ENCODE measurements around the gene THAP11. TPM values are rescaled to one million over a fixed set of nuclear protein-coding genes. Genes with fewer than 3 reads are reported as not detected.

Gene THAP11
- total RNA-seq, 1 donor from 2014 or later = 29.6 TPM

DNA sequence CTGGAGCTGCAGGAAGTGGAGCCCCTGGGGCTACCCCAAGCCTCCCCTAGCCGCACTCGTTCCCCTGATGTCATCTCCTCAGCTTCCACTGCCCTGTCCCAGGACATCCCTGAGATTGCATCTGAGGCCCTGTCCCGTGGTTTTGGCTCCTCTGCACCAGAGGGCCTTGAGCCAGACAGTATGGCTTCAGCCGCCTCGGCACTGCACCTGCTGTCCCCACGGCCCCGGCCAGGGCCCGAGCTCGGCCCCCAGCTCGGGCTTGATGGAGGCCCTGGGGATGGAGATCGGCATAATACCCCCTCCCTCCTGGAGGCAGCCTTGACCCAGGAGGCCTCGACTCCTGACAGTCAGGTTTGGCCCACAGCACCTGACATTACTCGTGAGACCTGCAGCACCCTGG lies 38.5 kb downstream of the THAP11 start:
- Mint-ChIP-seq H3K4me1 (ENCODE audit: unreplicated experiment) (peaks cover 10% of the 10 kb centered on the region), H3K9me3 (ENCODE audit: unreplicated experiment) (no peaks in the 10 kb centered on the region), H3K27me3 (ENCODE audit: unreplicated experiment) (peaks cover 8% of the 10 kb centered on the region), H3K4me3 (ENCODE audit: unreplicated experiment) (peak overlapping the region; percentile 79), H3K27ac (ENCODE audit: unreplicated experiment) (peak overlapping the region; percentile 18), H3K36me3 (ENCODE audit: low read depth, unreplicated experiment) (peaks cover 59% of the 10 kb centered on the region)
- DNase-seq (ENCODE audit: low spot score) = no peak
- TF ChIP-seq, protein P1, sequence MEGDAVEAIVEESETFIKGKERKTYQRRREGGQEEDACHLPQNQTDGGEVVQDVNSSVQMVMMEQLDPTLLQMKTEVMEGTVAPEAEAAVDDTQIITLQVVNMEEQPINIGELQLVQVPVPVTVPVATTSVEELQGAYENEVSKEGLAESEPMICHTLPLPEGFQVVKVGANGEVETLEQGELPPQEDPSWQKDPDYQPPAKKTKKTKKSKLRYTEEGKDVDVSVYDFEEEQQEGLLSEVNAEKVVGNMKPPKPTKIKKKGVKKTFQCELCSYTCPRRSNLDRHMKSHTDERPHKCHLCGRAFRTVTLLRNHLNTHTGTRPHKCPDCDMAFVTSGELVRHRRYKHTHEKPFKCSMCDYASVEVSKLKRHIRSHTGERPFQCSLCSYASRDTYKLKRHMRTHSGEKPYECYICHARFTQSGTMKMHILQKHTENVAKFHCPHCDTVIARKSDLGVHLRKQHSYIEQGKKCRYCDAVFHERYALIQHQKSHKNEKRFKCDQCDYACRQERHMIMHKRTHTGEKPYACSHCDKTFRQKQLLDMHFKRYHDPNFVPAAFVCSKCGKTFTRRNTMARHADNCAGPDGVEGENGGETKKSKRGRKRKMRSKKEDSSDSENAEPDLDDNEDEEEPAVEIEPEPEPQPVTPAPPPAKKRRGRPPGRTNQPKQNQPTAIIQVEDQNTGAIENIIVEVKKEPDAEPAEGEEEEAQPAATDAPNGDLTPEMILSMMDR (IDR thresholded peaks at IDR 0.05; ENCODE audit: unreplicated experiment) = no peak

DNA sequence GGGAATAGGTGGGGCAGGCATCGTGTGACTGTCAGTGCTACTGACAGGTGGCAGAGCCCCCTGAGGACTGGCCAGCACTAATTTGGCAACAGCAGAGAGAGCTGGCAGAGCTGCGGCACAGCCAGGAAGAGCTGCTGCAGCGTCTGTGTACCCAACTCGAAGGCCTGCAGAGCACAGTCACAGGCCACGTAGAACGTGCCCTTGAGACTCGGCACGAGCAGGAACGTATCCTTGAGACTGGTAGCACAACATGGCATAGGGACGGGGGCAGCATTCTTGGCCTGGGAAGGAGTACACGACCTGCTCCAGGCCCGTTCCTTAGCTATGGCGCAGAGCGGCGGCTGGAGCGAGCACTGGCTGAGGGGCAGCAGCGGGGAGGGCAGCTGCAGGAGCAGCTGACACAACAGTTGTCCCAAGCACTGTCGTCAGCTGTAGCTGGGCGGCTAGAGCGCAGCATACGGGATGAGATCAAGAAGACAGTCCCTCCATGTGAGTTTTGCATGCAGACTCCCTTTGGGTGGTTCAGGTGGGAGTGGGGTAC lies 39.6 kb downstream of the THAP11 start:
- Mint-ChIP-seq H3K36me3 (ENCODE audit: low read depth, unreplicated experiment) (peaks cover 55% of the 10 kb centered on the region), H3K9me3 (ENCODE audit: unreplicated experiment) (no peaks in the 10 kb centered on the region), H3K4me1 (ENCODE audit: unreplicated experiment) (peaks cover 7% of the 10 kb centered on the region), H3K4me3 (ENCODE audit: unreplicated experiment) (no peak overlapping the region), H3K27ac (ENCODE audit: unreplicated experiment) (peak overlapping the region; percentile 25), H3K27me3 (ENCODE audit: unreplicated experiment) (peaks cover 7% of the 10 kb centered on the region)
- TF ChIP-seq, protein P1 (IDR thresholded peaks at IDR 0.05; ENCODE audit: unreplicated experiment) = no peak
- no peak for DNase-seq (ENCODE audit: low spot score)

DNA sequence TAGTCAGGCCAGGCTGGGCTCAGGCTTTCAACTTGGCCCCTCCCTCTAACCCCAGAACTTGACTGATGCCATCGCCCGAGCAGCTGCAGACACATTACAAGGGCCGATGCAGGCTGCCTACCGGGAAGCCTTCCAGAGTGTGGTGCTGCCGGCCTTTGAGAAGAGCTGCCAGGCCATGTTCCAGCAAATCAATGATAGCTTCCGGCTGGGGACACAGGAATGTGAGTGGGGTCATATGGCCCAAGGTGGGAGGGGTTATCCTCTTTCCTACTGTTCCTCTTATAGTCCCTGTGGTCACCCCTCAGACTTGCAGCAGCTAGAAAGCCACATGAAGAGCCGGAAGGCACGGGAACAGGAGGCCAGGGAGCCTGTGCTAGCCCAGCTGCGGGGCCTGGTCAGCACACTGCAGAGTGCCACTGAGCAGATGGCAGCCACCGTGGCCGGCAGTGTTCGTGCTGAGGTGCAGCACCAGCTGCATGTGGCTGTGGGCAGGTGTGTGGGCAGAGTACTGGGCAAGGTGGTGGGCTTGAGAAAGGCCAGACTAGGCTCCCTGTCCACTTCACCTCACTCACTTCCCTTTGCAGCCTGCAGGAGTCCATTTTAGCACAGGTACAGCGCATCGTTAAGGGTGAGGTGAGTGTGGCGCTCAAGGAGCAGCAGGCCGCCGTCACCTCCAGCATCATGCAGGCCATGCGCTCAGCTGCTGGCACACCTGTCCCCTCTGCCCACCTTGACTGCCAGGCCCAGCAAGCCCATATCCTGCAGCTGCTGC lies 40.4 kb downstream of the THAP11 start:
- Mint-ChIP-seq H3K27me3 (ENCODE audit: unreplicated experiment) (peaks cover 4% of the 10 kb centered on the region), H3K4me3 (ENCODE audit: unreplicated experiment) (no peak overlapping the region), H3K36me3 (ENCODE audit: low read depth, unreplicated experiment) (peaks cover 50% of the 10 kb centered on the region), H3K4me1 (ENCODE audit: unreplicated experiment) (peaks cover 7% of the 10 kb centered on the region), H3K9me3 (ENCODE audit: unreplicated experiment) (no peaks in the 10 kb centered on the region), H3K27ac (ENCODE audit: unreplicated experiment) (no peak overlapping the region)
- no peak for DNase-seq (ENCODE audit: low spot score)
- TF ChIP-seq, protein P1 (IDR thresholded peaks at IDR 0.05; ENCODE audit: unreplicated experiment) = no peak

DNA sequence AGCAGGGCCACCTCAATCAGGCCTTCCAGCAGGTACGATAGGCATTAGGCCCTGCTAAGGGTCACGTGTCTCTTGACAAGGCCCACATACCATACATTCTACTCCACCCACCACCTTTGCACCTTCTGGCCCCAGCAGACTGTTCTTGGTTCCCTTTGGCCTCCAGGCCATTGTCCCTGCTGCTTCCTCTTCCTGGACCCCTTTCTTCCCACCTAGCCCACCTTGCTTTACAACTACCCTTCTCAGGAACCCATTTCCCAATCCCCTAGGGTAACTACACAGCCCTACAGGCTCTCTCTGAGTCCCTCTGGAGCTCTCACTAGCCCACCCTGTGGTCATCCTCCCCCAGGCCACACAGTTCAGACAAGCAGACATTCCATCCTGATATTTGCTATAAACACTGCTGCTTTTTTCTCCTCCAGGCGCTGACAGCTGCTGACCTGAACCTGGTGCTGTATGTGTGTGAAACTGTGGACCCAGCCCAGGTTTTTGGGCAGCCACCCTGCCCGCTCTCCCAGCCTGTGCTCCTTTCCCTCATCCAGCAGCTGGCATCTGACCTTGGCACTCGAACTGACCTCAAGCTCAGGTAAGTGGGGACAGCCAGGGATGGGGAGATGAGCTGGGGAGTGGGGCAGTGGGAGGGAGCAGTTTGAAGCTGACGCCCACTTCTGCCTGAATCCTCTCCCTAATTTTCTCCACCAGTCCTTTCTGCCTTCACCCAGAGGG lies 41.2 kb downstream of the THAP11 start:
- no peaks in the 10 kb centered on the region for H3K9me3 Mint-ChIP-seq (ENCODE audit: unreplicated experiment)
- peak overlapping the region; percentile 83 for H3K4me3 Mint-ChIP-seq (ENCODE audit: unreplicated experiment)
- H3K27me3 Mint-ChIP-seq (ENCODE audit: unreplicated experiment) = peaks cover 4% of the 10 kb centered on the region
- TF ChIP-seq, protein P1 (IDR thresholded peaks at IDR 0.05; ENCODE audit: unreplicated experiment) = no peak
- DNase-seq (ENCODE audit: low spot score) = no peak
- peaks cover 7% of the 10 kb centered on the region for H3K4me1 Mint-ChIP-seq (ENCODE audit: unreplicated experiment)
- H3K36me3 Mint-ChIP-seq (ENCODE audit: low read depth, unreplicated experiment) = peaks cover 43% of the 10 kb centered on the region
- no peak overlapping the region for H3K27ac Mint-ChIP-seq (ENCODE audit: unreplicated experiment)

Measured in endothelial cell (in vitro differentiated cells).